OCI-LY1 (cell line): ENCODE measurements around the gene DBNL.

Experiments used
- H2AFZ ChIP-seq: fragments of 200-600 bp; sonication (generic), shearing (Covaris generic); 2 replicates; pipeline ENCODE4 v1.6.0; 2014; ENCODE audit warnings: antibody characterized with exemption, mild to moderate bottlenecking, low read length
- H3F3A ChIP-seq: fragments of 200-600 bp; sonication (generic), shearing (Covaris generic); 2 replicates; pipeline ENCODE4 v1.6.0; 2014; ENCODE audit warnings: mild to moderate bottlenecking, antibody characterized with exemption, low read length, moderate library complexity; ENCODE audit not compliant: insufficient read depth
- H3K27ac ChIP-seq: fragments of 200-600 bp; sonication (generic); 2 replicates; pipeline ENCODE4 v1.5.1; 2014; ENCODE audit warnings: low read length, mixed run types, mild to moderate bottlenecking, low read depth; ENCODE audit not compliant: poor library complexity, severe bottlenecking
- H3K27me3 ChIP-seq: fragments of 200-600 bp; sonication (generic); 2 replicates; pipeline ENCODE4 v1.6.0; 2014; ENCODE audit warnings: antibody characterized with exemption, mild to moderate bottlenecking, low read length, moderate library complexity; ENCODE audit not compliant: insufficient read depth
- H3K36me3 ChIP-seq: fragments of 200-600 bp; sonication (generic); 2 replicates; pipeline ENCODE4 v1.6.1; 2014; ENCODE audit warnings: mild to moderate bottlenecking, antibody characterized with exemption, low read length, moderate library complexity, mixed read lengths; ENCODE audit not compliant: insufficient read depth
- H3K4me1 ChIP-seq: fragments of 200-600 bp; sonication (generic); 2 replicates; pipeline ENCODE4 v1.5.1; 2014; ENCODE audit warnings: mild to moderate bottlenecking, low read length, moderate library complexity; ENCODE audit not compliant: insufficient read depth, severe bottlenecking
- H3K4me2 ChIP-seq: fragments of 200-600 bp; sonication (generic), shearing (Covaris generic); 2 replicates; pipeline ENCODE4 v1.6.1; 2014; ENCODE audit warnings: low read length
- H3K4me3 ChIP-seq: fragments of 200-600 bp; sonication (generic); 2 replicates; pipeline ENCODE4 v1.5.1; 2014; ENCODE audit warnings: low read length, low read depth, mild to moderate bottlenecking, mixed read lengths; ENCODE audit not compliant: poor library complexity, severe bottlenecking
- H3K79me2 ChIP-seq: fragments of 200-600 bp; shearing (Covaris generic); 2 replicates; pipeline ENCODE4 v1.6.1; 2016; ENCODE audit warnings: mixed run types, low read length, mixed read lengths; ENCODE audit not compliant: insufficient read depth
- H3K9ac ChIP-seq: fragments of 200-600 bp; sonication (generic), shearing (Covaris generic); 2 replicates; pipeline ENCODE4 v1.6.1; 2014; ENCODE audit warnings: mild to moderate bottlenecking, low read length, mixed read lengths
- H3K9me2 ChIP-seq: fragments of 200-600 bp; sonication (generic), shearing (Covaris generic); 2 replicates; pipeline ENCODE4 v1.6.1; 2014; ENCODE audit warnings: low read depth, mild to moderate bottlenecking, low read length, mixed read lengths
- H3K9me3 ChIP-seq: fragments of 200-600 bp; shearing (Covaris generic); 2 replicates; pipeline ENCODE4 v1.6.1; 2014; ENCODE audit warnings: low read length, mixed read lengths
- H4K20me1 ChIP-seq: fragments of 200-600 bp; sonication (generic), shearing (Covaris generic); 2 replicates; pipeline ENCODE4 v1.6.0; 2016; ENCODE audit warnings: mild to moderate bottlenecking, low read length; ENCODE audit not compliant: insufficient read depth
- CTCF ChIP-seq: fragments of 200-600 bp; sonication (generic), shearing (Covaris generic); IDR thresholded peaks from 2 replicates; pipeline ENCODE4 v1.5.1; 2017; ENCODE audit warnings: mild to moderate bottlenecking, antibody characterized with exemption, low read length, moderate library complexity, mixed read lengths
- EZH2 ChIP-seq: fragments of 200-600 bp; sonication (generic), shearing (Covaris generic); IDR thresholded peaks from 2 replicates; pipeline ENCODE4 v1.8.0; 2017; ENCODE audit warnings: borderline replicate concordance, mixed run types, mild to moderate bottlenecking, antibody characterized with exemption, low read length, moderate library complexity, mixed read lengths

The DBNL gene

GRCh38 chr7:44061645-44062179 lies 17.2 kb downstream of the DBNL start:
- Histone ChIP-seq H3F3A (no peaks in the 10 kb centered on the region), H3K9me3 (no peaks in the 10 kb centered on the region), H3K79me2 (no peaks in the 10 kb centered on the region), H3K4me3 (no peak overlapping the region), H3K27me3 (no peaks in the 10 kb centered on the region; the same call in 1 of the 2 replicates), H3K4me2 (no peak overlapping the region), H3K4me1 (peaks cover 12% of the 10 kb centered on the region), H3K27ac (no peak overlapping the region), H4K20me1 (no peaks in the 10 kb centered on the region), H3K9me2 (no peaks in the 10 kb centered on the region), H3K36me3 (peaks cover 62% of the 10 kb centered on the region), H3K9ac (no peak overlapping the region), H2AFZ (no peak overlapping the region)
- TF ChIP-seq CTCF (no peak), EZH2 (no peak)

- Histone ChIP-seq H3K36me3 (peaks cover 56% of the 10 kb centered on the region), H3K27ac (no peak overlapping the region), H3K27me3 (no peaks in the 10 kb centered on the region; the same call in 1 of the 2 replicates), H3K79me2 (no peaks in the 10 kb centered on the region), H3F3A (no peaks in the 10 kb centered on the region), H3K4me3 (no peak overlapping the region), H3K9me2 (no peaks in the 10 kb centered on the region), H3K4me2 (no peak overlapping the region), H3K9ac (no peak overlapping the region), H2AFZ (no peak overlapping the region), H3K9me3 (no peaks in the 10 kb centered on the region), H4K20me1 (no peaks in the 10 kb centered on the region), H3K4me1 (peaks cover 12% of the 10 kb centered on the region)
- TF ChIP-seq EZH2 (no peak), CTCF (no peak)
Observed at GRCh38 chr7:44062180-44062902, 17.8 kb downstream of the DBNL start.

GRCh38 chr7:44062903-44063295 lies 18.4 kb downstream of the DBNL start:
- H3K27ac ChIP-seq, result no peak overlapping the region
- H4K20me1 ChIP-seq, result no peaks in the 10 kb centered on the region
- H3K36me3 ChIP-seq, result peaks cover 51% of the 10 kb centered on the region
- TF ChIP-seq CTCF (no peak), EZH2 (no peak)
- no peaks in the 10 kb centered on the region; the same call in 1 of the 2 replicates for H3K27me3 ChIP-seq
- H3F3A ChIP-seq, result no peaks in the 10 kb centered on the region
- no peak overlapping the region for H3K4me3 ChIP-seq
- no peak overlapping the region for H3K4me2 ChIP-seq
- H3K9me2 ChIP-seq, result no peaks in the 10 kb centered on the region
- H3K4me1 ChIP-seq, result peaks cover 10% of the 10 kb centered on the region
- no peaks in the 10 kb centered on the region for H3K9me3 ChIP-seq
- no peaks in the 10 kb centered on the region for H3K79me2 ChIP-seq
- no peak overlapping the region for H2AFZ ChIP-seq
- H3K9ac ChIP-seq, result no peak overlapping the region
